NCI-H1048 (cell line): ENCODE results near the gene PSAPL1.
"Not testable (repeated sequence)": the region's sequence is repeated elsewhere in the genome, so short reads cannot be mapped to it uniquely, and the experiment has no call there.

Source experiments
- DNase-seq: peaks from one replicate; lab custom pipeline; 2025; lab: John Stamatoyannopoulos, UW

PSAPL1 gene

DNA sequence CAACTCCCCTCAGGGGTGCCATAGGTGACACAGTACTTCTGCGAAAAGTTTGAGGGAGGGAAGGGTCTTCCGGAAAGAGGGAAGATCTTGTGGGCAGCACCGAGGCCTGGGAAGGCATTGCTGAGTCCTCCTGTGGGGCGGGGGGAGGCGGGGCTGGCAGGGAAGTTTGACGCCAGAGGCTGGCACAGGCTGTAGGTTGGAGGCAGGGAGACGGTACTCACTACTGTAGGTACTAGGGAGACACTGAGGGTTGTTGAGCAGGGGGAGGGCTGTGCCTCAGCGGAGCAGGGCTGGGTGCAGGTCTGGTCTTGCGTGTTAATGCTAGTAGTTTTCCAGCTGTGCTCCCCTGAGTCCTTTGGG, 23.3 kb upstream of the PSAPL1 start:
- DNase-seq: no peak

DNA sequence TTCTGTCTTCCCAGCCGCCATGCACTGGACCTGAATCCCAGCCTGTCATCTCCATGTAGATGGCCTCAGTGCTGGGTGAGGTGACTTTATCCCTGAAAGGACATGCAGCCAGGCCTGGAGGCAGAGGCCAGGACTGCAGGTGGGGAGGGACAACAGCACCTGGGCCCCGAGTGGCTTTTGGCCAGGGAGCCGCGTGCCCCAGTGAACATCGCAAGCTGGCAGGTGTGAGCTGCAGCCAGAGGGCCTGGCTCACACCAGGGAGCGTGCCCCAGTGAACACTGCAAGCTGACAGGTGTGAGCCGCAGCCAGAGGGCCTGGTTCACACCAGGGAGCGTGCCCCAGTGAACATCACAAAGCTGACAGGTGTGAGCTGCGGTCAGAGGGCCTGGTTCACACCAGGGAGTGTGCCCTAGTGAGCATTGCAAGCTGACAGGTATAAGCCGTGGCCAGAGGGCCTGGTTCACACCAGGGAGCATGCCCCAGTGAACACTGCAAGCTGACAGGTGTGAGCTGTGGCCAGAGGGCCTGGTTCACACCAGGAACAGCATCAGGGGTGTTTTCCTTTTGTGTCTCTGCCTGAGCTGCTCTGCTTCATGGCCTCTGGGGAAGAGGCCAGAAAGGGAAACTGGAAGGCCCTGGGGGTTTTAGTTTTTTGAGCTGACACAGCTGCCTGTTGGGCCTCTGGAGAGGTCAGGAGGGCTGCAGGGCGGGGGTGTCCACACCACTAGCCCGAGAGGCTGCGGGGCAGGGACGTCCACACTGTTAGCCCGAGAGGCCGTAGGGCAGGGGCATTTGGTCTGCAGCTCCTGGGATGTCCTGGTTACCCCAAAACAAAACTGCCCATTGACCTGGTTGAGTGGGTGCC, 22.7 kb upstream of the PSAPL1 start:
- DNase-seq: no peak

- not testable (repeated sequence) for DNase-seq
These were observed 18.1 kb upstream of the PSAPL1 start for GRCh38 chr4:7452802-7453201.

- no peak for DNase-seq
These were observed 17.1 kb upstream of the PSAPL1 start for GRCh38 chr4:7451800-7452199.

DNA sequence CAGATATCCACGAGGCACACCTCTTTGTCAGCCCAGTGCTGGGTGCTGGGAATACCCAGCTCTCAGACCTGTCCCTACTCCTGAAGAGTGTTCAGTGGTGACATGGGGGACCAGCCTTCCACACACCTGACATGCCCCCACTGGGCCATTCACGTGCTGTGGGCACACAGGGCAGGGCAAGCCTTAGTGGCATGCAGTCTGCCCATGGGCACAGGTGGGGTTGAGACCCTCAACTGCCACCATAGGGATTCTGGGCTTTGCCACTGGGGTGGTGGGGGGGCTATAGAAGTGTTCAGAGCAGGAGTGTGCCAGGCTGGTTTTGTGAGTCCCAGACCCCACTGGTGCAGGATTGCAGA, 16.7 kb upstream of the PSAPL1 start:
- no peak for DNase-seq

- no peak for DNase-seq
These were observed 16.2 kb upstream of the PSAPL1 start for GRCh38 chr4:7450775-7451433.

GRCh38 chr4:7448036-7448435, 13.3 kb upstream of the PSAPL1 start:
- no peak for DNase-seq

- no peak for DNase-seq
These were observed 12.5 kb upstream of the PSAPL1 start for GRCh38 chr4:7447236-7447635.

DNA sequence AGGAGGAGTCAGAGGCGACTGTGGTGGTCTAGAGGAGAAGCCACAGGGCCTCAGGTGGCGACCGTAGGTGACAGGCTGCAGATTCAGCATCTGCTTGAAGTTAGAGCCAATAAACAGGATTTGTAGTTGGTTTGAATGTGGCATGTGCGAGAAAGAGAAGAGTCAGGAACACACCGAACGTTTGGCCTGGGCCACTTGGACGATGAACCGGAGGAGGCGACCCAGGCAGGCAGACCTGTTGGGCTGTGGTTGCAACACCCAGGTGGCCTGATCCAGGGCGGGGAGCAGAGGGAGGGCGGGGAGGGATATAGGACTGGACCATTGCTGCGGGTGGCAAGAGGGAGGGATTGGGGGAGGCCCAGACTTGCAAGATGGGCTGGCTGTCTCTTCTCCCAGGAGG, 10.0 kb upstream of the PSAPL1 start:
- DNase-seq: no peak

- DNase-seq: no peak
These were observed 9.6 kb upstream of the PSAPL1 start for GRCh38 chr4:7444314-7444713.

GRCh38 chr4:7442574-7443162, 7.9 kb upstream of the PSAPL1 start:
- DNase-seq: no peak

DNA sequence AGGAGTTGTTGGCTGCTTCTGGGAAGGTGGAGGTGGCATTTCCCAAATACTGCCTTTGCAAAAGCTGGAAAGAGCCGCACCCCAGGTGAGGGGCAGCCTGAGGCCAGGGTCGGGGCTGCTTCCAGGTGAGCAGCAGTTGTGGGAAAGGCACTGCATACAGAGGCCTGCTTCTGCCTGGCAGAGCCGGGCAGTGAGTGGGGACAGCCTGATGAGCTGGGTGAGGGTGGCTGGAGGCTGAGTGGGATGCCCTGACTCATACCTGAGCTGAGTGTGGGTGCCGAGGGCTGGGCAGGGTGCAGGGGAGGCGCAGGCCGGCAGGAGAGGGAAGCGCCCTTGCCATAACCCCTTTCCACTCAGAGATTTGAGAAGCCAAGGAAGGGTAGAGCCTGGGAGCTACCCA, 6.5 kb upstream of the PSAPL1 start:
- no peak for DNase-seq

GRCh38 chr4:7439699-7440098, 5.0 kb upstream of the PSAPL1 start:
- no peak for DNase-seq

DNA sequence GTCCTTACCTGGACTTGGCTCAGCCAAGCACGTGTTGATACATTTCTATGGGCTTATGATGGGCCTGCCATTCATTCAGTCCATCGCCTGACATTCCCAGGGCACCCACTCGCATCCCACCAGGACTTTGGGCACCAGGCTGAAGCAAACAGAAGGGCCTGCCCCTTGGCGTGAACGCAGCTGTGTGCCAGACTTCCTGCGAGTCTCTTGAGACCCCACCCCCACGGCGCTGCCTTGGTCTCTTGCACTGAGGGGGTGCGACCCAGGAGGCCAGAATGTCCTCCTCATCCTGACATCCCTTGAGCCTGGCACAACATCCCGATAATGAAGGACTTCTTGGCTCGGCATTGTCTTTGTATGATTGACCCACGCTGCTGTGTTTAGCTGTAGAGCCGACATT, 1.5 kb upstream of the PSAPL1 start:
- DNase-seq: no peak

- DNase-seq: no peak
These were observed 836 bp upstream of the PSAPL1 start for GRCh38 chr4:7435471-7436061.

DNA sequence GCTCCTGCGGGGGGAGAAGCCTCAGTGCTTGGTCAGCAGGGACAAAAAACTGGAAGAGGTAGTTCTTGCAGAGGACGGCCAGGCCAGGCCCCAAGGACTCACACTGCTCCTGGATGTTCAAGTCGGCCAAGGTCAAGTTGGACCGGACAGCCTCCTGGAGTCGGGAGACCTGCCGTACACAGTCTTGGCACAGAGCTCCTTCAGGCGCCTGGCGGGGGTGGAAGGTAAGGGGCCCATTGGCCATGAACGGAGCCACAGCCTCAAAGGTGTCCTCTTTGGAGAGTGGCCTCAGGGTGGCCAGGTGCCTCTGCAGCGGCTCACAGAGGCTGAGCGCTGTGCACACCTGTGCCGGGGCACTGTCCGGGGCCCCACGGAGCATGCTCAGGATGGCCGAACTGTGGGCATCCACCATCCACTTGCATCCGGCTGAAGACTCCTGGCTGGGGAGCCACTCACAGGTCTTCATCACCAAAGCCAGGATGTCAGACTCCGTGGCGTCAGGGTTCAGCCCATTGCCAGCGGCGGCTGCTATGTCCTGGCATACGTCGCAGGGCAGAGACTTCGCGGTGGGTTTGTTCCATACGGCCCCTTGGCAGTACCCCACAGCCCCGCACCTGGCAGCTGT, 477 bp downstream of the PSAPL1 start:
- DNase-seq: no peak

DNA sequence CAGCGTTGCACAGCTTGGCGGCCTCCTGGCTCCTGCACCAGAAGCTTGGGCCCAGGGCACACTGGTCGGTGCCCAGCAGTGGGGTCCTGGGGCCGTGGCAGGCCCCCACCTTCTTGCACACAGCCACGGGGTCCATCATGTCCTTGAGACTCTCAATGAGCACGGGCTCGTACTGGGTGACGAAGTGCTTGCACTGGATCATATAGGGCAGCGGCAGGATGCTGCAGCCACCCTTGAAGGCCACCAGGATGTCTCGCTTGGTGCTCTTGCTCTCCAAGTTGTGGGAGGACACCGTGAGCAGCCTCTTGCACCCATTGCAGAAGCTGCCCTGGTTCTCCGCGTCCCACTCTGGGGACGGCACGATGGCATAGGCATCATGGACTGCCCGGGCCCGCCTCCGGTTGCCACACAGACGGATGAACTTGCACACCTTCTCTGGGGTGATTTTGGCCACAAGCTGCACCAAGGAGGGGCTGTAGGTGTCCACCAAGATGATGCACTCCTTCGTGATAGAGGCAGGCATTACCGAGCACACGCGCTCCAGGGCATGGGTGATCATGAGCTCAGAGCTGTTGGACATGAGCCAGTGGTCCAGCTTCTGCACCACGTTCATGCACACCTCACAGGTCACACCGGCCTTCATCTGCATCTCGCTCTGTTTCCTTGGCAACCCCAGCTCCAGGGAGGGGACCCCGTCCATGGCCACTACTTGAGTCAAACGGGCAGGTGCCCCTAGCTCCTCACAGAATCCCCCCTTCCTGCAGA, 1.2 kb downstream of the PSAPL1 start:
- no peak for DNase-seq

DNA sequence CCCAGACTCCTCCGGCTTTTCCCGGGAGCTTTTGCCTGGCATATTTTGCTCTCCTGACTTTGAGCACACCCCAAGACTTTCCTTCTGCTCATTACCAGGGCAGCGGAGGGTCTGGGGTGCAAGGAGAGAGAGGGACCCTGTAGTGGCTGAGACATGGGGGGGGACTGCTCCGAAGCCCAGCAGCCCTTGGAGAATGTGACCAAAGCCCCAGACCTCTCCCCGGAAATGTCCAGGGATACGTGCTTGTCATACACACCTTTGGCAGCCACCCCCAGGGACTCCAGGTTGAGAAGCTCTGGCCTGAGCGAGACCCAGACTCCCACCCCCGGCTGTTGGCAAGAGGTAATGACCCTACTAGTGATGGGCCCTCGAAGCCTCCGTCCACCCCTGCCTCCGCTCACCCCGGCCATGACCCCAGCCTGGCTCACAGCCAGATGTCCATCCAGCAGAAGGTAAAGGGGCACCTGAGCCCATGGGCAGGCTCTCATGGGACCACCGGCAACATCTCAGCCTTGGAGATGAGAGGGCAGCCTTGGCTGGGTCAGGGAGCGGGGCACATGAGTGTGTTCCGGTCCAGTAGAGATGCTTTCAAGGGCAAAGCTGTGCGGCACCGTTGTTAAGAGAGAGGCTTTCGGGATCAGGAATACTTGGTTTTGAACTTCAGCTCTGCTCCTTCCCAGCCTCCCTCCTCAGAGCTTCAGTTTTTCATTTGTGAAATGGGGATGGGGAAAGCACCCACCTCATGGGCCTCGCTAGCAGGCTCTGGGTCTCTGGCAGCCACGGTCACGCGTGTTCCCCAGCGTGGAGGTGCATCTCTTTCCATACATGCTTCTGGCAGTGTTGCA, 2.0 kb downstream of the PSAPL1 start:
- DNase-seq: no peak

DNA sequence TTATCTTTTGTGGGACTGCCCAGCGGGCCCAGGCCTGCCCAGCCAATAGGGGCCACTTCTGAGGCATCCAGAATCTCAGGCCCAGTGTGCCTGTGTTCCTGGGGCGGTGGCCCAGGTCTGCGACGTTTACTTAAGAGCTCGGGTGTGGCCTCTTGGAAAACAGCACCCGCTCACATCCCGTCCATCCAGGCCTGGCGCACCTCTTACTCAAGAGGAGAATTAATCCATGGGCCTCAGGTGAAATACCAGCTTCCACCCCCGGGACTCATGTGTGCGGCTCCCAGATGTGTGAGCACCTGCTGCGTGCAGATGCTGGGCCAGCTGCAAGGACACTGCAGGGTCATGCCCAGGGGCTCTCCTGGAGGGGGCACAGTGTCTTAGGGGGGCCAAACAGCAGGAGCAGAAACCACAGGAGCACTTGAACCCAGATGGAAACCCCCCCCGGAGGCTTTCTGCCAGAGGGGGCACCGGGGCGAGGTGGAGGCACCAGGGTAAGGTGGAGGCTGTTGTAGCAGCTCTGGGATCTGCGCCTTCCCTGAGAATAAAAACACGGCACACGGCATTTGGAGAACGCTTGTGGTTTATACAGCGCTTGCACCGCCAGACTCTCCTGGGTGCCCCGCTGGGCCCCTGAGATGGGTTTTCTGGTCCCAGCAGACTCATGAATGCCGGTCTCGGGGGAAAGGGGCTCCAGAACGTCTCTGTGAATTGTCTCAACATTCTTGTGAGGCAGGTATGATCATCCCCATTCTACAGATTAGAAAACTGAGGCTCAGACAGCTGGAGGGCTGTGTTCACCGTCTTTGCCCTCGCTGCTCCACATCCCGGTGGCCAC, 2.8 kb downstream of the PSAPL1 start:
- DNase-seq: no peak
